HG03378 (cell line): ENCODE data around the gene MYLK4.

Experiments used
- ATAC-seq: cut with Tn5 transposase; IDR thresholded peaks from one replicate; pipeline ENCODE4 v1.9.1; 2021; ENCODE audit warnings: mild to moderate bottlenecking, moderate library complexity; ENCODE audit not compliant: unreplicated experiment

Gene MYLK4

DNA sequence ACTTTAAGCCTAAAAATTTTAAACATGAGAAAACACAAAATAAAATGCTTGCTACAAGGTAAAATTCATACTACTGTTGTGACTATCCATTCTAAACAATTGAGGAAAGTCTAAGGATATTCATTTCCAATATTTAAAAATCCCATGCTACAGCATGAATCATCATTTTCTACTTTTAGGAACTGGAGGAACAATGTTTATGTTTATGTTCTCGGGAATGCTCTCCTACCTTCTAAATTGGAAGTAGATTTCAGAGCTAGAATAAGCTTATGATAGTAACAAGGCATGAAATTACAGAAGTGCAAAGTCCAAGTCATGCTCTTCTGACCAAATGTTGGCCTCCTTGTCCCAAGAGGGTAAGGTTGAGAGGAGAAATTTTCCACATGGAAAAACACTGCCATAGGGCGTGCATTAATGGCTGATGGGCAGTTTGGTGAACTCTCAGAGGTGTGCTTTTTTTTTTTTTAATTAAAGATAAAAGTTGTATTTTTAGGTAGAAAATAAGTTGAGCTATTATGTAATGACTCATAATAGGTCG, 6.0 kb upstream of the MYLK4 start:
- no peak for ATAC-seq

GRCh38 chr6:2756241-2756640, 5.5 kb upstream of the MYLK4 start:
- no peak for ATAC-seq

DNA sequence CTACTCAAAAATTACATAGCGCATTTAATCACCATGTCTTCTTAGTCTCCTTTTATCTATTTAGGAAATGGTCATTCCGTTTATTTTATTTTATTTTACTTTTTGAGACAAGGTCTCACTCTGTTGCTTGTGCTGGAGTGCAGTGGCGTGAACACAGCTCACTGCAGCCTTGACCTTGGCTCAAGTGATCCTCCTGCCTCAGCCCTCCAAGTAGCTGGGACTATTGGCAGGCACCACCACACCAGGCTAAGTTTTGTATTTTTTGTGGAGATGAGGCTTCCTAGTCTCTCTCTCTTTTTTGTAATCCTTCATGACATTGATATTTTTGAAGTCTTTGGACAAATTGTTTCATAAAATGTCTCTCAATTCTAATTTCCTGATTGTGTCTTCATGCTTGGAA, 4.7 kb upstream of the MYLK4 start:
- ATAC-seq, result no peak

- no peak for ATAC-seq
Observed at GRCh38 chr6:2754911-2755310, 4.2 kb upstream of the MYLK4 start.

- no peak for ATAC-seq
Observed at GRCh38 chr6:2754393-2754792, 3.7 kb upstream of the MYLK4 start.

GRCh38 chr6:2753743-2754142, 3.0 kb upstream of the MYLK4 start:
- ATAC-seq, result no peak

DNA sequence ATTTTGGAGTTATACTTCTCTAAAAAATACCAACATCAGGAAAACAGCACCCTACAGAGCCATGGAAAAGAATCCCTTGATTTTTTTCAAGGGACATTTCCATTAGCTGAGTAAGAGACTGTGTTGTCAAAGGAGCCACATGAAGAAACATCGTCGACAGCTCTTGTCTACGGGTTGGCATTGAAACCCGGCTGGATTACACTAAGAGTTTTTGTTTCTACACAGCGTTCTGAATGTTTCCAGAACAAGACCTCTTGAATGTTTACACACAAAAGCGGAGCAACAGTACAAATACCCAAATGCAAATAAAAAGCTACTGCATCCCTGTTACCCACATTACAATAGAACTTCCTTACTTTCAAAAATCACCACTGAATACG, 2.4 kb upstream of the MYLK4 start:
- ATAC-seq, result no peak

- ATAC-seq, result no peak
Observed at GRCh38 chr6:2752477-2753109, 1.9 kb upstream of the MYLK4 start.

DNA sequence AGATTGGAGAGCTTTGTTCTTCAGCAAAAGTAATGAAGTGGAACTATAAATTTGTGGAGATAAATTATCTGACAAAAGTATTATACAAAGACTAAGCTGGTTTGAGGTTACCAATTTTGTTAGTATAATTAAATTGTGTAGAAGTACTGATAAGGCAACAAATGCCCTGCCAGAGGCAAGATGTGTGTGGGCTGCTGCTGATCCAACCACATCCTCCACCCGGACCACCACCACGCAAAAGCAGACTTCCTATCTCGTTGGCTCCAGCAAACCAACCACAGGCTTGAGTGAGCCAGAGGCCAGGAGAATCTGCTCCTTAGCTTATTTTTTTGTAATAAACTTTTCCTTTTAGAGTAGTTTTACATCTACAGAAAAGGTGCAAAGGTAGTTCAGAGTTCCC, 1.1 kb upstream of the MYLK4 start:
- no peak for ATAC-seq

- ATAC-seq, result no peak
Observed at GRCh38 chr6:2749969-2750600, 637 bp downstream of the MYLK4 start.

GRCh38 chr6:2748183-2748582, 2.5 kb downstream of the MYLK4 start:
- no peak for ATAC-seq

GRCh38 chr6:2746557-2747061, 4.1 kb downstream of the MYLK4 start:
- no peak for ATAC-seq

DNA sequence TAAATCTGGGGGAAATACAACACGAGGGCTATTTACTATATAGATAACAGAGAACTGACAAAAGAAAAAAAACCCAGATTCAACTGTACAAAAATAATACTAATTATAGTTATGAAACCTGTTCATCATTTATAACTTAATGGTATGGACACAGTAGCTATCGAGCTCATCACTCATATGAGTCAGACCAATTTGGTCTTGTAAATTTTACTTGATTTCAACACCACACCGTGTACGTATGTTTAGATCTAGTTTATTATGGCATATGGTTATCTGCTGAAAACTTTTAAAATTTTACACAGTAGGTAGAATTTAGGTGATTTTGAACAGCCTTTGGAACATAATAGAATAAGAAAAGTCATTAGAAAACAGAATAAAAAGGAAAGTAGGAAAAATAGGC, 5.5 kb downstream of the MYLK4 start:
- ATAC-seq, result no peak

GRCh38 chr6:2744778-2745177, 5.9 kb downstream of the MYLK4 start:
- no peak for ATAC-seq

DNA sequence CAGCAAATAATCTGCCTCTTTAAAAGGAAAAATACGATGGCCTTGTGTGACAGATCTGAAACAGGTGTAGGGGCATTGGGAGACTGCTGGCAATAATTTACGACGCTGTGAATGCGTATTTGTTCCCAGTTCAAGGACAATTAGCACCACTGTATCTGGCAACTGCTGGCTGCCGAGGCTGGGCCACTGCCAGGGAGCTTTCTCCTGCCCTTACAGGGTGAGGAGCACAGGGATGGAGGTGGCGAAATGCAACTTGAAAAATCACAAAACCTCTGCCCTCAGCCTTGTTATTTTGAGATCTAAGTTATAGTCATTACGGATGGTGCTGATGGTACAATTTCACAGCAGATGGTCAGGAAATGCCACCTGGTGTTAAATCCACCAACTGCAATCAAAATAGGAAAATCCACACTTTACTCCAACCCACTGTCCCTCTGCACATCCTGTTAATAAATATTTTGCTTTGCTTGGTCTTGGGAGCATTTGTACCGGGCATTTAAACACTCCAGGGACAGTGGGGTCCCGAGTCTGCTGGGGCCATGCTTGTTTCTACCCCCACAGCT, 6.4 kb downstream of the MYLK4 start:
- no peak for ATAC-seq

DNA sequence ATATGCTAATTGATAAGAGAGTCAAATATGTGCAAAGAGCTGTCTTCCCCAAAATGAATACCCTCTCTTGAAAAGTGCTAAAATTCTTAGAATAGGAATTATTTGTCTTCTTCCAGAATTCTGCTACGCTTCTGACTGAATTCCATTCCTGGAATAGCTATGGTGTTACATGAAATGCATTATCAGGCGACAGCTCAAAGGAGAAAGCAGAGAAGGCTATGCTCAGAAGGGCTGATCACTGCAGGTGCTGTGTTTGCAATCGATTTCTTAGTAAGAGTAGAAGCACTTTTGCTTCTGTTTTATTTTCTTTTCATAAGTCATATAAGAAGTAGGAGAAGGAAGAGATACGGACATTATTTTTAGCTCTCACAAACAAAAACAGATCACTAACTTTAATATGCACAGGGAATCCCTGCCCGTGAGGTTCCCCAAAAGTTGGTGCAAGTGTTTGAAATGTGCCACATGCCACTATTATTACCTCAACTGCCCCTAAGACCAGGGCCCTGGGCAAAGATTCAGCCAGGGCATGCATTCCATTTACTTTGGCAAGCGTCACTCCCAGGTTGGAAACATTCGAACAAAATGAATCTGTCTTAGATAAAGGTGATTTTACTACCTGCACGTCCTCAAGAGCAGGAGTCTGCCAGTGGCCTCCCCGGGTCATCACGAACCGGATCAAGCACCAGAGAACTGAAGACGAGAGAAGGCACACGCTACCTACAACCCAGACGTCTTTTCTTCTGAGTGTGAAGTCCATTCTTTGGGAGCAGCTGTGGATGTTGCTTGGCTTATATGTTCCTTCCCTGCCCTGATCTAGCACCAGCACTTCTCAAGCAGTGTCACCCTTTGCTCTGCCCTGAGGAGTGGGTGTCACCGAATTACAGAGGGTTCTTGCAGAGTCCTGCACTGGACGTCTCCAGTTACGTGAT, 7.2 kb downstream of the MYLK4 start:
- ATAC-seq, result no peak

DNA sequence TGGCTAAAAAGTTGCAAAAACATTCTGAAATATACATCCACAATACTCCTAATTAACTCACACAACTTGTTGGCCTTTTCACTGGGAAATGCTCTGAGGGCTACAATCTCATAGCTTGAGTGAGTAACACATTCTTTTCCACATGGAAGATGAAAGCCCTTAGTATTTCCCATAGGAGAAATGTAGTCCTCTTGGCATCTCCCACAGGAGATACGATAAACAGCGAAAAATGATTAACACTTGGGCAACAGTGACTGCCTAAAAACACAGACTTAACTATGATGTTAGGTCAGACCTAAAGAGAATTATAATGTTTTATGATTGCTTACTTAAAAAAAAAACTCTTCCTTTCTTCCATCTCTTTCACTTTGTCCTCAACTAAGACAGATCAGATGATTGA, 9.0 kb downstream of the MYLK4 start:
- ATAC-seq, result no peak

GRCh38 chr6:2740581-2740980, 10.1 kb downstream of the MYLK4 start:
- no peak for ATAC-seq

GRCh38 chr6:2739335-2739734, 11.4 kb downstream of the MYLK4 start:
- ATAC-seq, result no peak

GRCh38 chr6:2738373-2738979, 12.2 kb downstream of the MYLK4 start:
- ATAC-seq, result no peak

- ATAC-seq, result no peak
Observed at GRCh38 chr6:2737885-2738284, 12.8 kb downstream of the MYLK4 start.
